Caco-2 (cell line): ENCODE data around the gene LMX1B. TPM values are rescaled to one million over a fixed set of nuclear protein-coding genes. Genes with fewer than 3 reads are reported as not detected.
A peak's percentile ranks its signal among the peaks of the same experiment; 100 is the strongest.

ENCODE experiments used
- BruUV-seq: library from RNA; stranded (reverse); fragments of 400-500 nt; replicated peaks from 2 replicates; lab custom pipeline; 2021; lab: Mats Ljungman, UMichigan
- CTCF ChIA-PET: fragments of 300-600 bp; sonication (Branson Sonifier 250); formaldehyde crosslinking; loops from one replicate; lab custom pipeline; 2022; ENCODE audit warnings: antibody characterized with exemption; lab: Charles Lee
- POLR2A ChIA-PET: fragments of 300-600 bp; sonication (Branson Sonifier 250); formaldehyde crosslinking; loops from one replicate; lab custom pipeline; 2022; ENCODE audit warnings: antibody characterized with exemption; lab: Charles Lee
- DNase-seq, 2 experiments: peaks; one replicate each; pipeline versions ENCODE4 v3.0.0 to v3.0.0-alpha.2; 2020 to 2022
- H3K27me3 ChIP-seq: replicated peaks from 2 replicates; pipeline ENCODE4 v1.6.0; 2011; ENCODE audit warnings: low read length; ENCODE audit not compliant: control insufficient read depth, insufficient read depth
- H3K36me3 ChIP-seq: 2 replicates; pipeline ENCODE4 v1.5.1; 2011; ENCODE audit warnings: low read length; ENCODE audit not compliant: control insufficient read depth, insufficient read depth
- H3K4me1 ChIP-seq: fragments of 250-450 bp; sonication (Bioruptor Pico); 2 replicates; pipeline ENCODE4 v1.5.1; 2020; ENCODE audit warnings: mild to moderate bottlenecking
- H3K4me3 ChIP-seq: 2 replicates; pipeline ENCODE4 v1.5.1; 2011; ENCODE audit warnings: low read depth, mild to moderate bottlenecking, control low read depth, low read length
- H3K9me3 ChIP-seq: fragments of 250-450 bp; sonication (Bioruptor Pico); 2 replicates; pipeline ENCODE4 v1.5.1; 2020; ENCODE audit warnings: mild to moderate bottlenecking, moderate library complexity
- H3K27ac Mint-ChIP-seq: one replicate; pipeline ENCODE4 v1.8.0; 2022; ENCODE audit warnings: mixed read lengths; ENCODE audit not compliant: unreplicated experiment
- H3K27me3 Mint-ChIP-seq: one replicate; pipeline ENCODE4 v1.8.0; 2022; ENCODE audit warnings: mixed read lengths; ENCODE audit not compliant: insufficient read depth, unreplicated experiment
- H3K36me3 Mint-ChIP-seq: one replicate; pipeline ENCODE4 v1.8.0; 2022; ENCODE audit warnings: mild to moderate bottlenecking, mixed read lengths; ENCODE audit not compliant: insufficient read depth, unreplicated experiment
- H3K4me1 Mint-ChIP-seq: one replicate; pipeline ENCODE4 v1.8.0; 2022; ENCODE audit warnings: low read depth, mixed read lengths; ENCODE audit not compliant: unreplicated experiment
- H3K4me3 Mint-ChIP-seq: one replicate; pipeline ENCODE4 v1.8.0; 2022; ENCODE audit warnings: mild to moderate bottlenecking, moderate library complexity, mixed read lengths; ENCODE audit not compliant: unreplicated experiment
- H3K9me3 Mint-ChIP-seq: one replicate; pipeline ENCODE4 v1.8.0; 2022; ENCODE audit warnings: mixed read lengths; ENCODE audit not compliant: unreplicated experiment
- CTCF ChIP-seq, 2 experiments: fragments of 200-600 bp in 1 of 2; IDR thresholded peaks; 1 replicate in 1 of 2; 2 replicates in 1 of 2; pipeline versions ENCODE4 v1.5.1 to v1.8.0; 2011 to 2022; ENCODE audit warnings: antibody characterized with exemption in 1 of 2, control low read depth in 1 of 2, inconsistent platforms in 1 of 2, low read depth in 1 of 2, low read length in 1 of 2, mild to moderate bottlenecking in 1 of 2, moderate library complexity in 1 of 2; ENCODE audit not compliant: insufficient read depth in 1 of 2, severe bottlenecking in 1 of 2, unreplicated experiment in 1 of 2
- intact Hi-C: fragments of 100-400 bp; cut with micrococcal nuclease; formaldehyde crosslinking; loops from one replicate; pipeline ENCODE4 v1.10.0; 2022; ENCODE audit not compliant: unreplicated experiment
- total RNA-seq: library from RNA; stranded (reverse); gene quantifications from 2 replicates; pipeline ENCODE4 v1.2.3, GENCODE V29; 2022

Gene LMX1B
- total RNA-seq, 1 experiment from 2014 or later: 17.0 TPM

DNA sequence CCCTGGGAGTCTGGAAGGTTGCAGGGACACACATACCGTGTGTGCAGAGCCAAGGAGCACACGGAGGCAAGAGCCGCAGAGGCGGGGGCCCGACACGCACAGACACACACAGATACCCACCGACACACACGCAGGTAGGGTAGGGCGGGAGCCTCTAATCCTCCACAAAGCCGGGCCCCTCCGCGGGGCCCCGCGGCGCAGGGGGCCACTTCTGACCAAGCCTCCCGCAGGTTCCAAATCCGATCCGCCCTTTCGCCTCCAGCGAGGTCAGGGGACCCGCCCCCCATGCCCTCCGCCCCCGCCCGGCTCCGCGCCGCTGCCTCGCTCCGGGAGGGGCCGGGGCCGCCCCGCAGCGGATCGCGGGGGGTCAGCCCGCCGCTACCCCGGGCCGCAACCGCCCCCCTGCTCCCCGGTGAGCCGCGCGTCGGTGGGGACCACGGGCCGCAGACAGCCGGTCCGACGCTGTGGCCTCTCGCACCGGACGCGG lies 1.4 kb upstream of the LMX1B start:
- ChIA-PET CTCF (no interaction called here), POLR2A (no interaction called here)
- Mint-ChIP-seq H3K36me3 (no peaks in the 10 kb centered on the region), H3K4me1 (peaks cover 7% of the 10 kb centered on the region), H3K4me3 (peak overlapping the region; percentile 75), H3K27ac (no peak overlapping the region), H3K9me3 (no peaks in the 10 kb centered on the region), H3K27me3 (no peaks in the 10 kb centered on the region)
- no TSS peak for BruUV-seq
- DNase-seq: peak in 1 of 2 experiments; percentile 48
- peaks cover 10% of the 10 kb centered on the region; the same call in 1 of the 2 replicates for H3K4me1 ChIP-seq
- no peaks in the 10 kb centered on the region for H3K9me3 ChIP-seq
- intact Hi-C loops: loop anchor here (1.0 to 5.0 kb wide), 2 partner anchors 40 to 49 kb away; no protein-coding TSS in a partner anchor
- no peaks in the 10 kb centered on the region for H3K36me3 ChIP-seq
- no peaks in the 10 kb centered on the region for H3K27me3 ChIP-seq
- no peak for TF ChIP-seq CTCF (IDR thresholded peaks at IDR 0.05; ENCODE audit: insufficient read depth in 1 of 2, low read depth in 1 of 2, low read length in 1 of 2, severe bottlenecking in 1 of 2, unreplicated experiment in 1 of 2)
- H3K4me3 ChIP-seq: peak overlapping the region; percentile 65

GRCh38 chr9:126612813-126613641 lies 701 bp upstream of the LMX1B start:
- peaks cover 10% of the 10 kb centered on the region; the same call in 1 of the 2 replicates for H3K4me1 ChIP-seq
- Mint-ChIP-seq H3K4me3 (peak overlapping the region; percentile 75), H3K4me1 (peaks cover 7% of the 10 kb centered on the region), H3K27me3 (no peaks in the 10 kb centered on the region), H3K27ac (no peak overlapping the region), H3K36me3 (no peaks in the 10 kb centered on the region), H3K9me3 (no peaks in the 10 kb centered on the region)
- peak in 1 of 2 experiments; percentile 45 for DNase-seq
- CTCF ChIA-PET: interaction anchor here (0.8 to 1.5 kb wide), 5 partner anchors 49 to 169 kb away, joined by 4 to 6 read pairs (median 4); no protein-coding TSS in a partner anchor
- H3K9me3 ChIP-seq: no peaks in the 10 kb centered on the region
- peak overlapping the region; percentile 65 for H3K4me3 ChIP-seq
- H3K36me3 ChIP-seq: no peaks in the 10 kb centered on the region
- no TSS peak for BruUV-seq
- intact Hi-C loops: loop anchor here (1.0 to 5.0 kb wide), 2 partner anchors 39 to 48 kb away; no protein-coding TSS in a partner anchor
- no peak for TF ChIP-seq CTCF (IDR thresholded peaks at IDR 0.05; ENCODE audit: insufficient read depth in 1 of 2, low read depth in 1 of 2, low read length in 1 of 2, severe bottlenecking in 1 of 2, unreplicated experiment in 1 of 2)
- POLR2A ChIA-PET: no interaction called here
- H3K27me3 ChIP-seq: no peaks in the 10 kb centered on the region

DNA sequence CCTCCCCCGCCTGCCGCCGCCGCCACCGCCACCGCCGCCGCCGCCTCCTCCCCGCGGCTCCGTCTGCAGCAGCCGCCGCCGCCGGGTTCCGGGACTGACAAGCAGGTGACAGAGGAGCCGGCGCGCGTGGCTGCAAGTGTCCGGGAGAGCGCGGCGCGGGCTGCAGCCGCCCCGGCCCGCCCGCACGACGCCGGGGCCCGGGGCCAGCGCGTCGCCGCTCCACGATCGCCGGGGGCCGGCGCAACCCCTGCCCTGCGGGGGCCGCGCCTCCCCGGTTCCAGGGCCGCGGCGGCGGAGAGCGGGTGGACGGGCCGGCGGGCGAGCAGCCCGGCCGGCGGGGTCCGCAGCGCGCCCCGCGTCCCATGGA lies 343 bp downstream of the LMX1B start:
- no peaks in the 10 kb centered on the region for H3K27me3 ChIP-seq
- H3K27ac Mint-ChIP-seq: no peak overlapping the region
- CTCF ChIA-PET: interaction anchor here (0.8 to 1.5 kb wide), 5 partner anchors 48 to 168 kb away, joined by 4 to 6 read pairs (median 4); no protein-coding TSS in a partner anchor

More for the DNA sequence above, 343 bp downstream of the LMX1B start:
- Histone ChIP-seq H3K4me3 (peak overlapping the region; percentile 65), H3K36me3 (no peaks in the 10 kb centered on the region), H3K9me3 (no peaks in the 10 kb centered on the region), H3K4me1 (peaks cover 10% of the 10 kb centered on the region; the same call in 1 of the 2 replicates)
- Mint-ChIP-seq H3K27me3 (no peaks in the 10 kb centered on the region), H3K9me3 (no peaks in the 10 kb centered on the region), H3K4me3 (peak overlapping the region; percentile 75), H3K36me3 (no peaks in the 10 kb centered on the region), H3K4me1 (peaks cover 7% of the 10 kb centered on the region)
- DNase-seq: peak in 1 of 2 experiments; percentile 61
- TF ChIP-seq CTCF (IDR thresholded peaks at IDR 0.05; ENCODE audit: insufficient read depth in 1 of 2, low read depth in 1 of 2, low read length in 1 of 2, severe bottlenecking in 1 of 2, unreplicated experiment in 1 of 2): no peak
- intact Hi-C loops: loop anchor here (5.0 kb wide), 1 partner anchor 38 kb away; no protein-coding TSS in a partner anchor
- POLR2A ChIA-PET: no interaction called here
- no TSS peak for BruUV-seq
